Measurements from ENCODE around the gene PDE3A.

DNA sequence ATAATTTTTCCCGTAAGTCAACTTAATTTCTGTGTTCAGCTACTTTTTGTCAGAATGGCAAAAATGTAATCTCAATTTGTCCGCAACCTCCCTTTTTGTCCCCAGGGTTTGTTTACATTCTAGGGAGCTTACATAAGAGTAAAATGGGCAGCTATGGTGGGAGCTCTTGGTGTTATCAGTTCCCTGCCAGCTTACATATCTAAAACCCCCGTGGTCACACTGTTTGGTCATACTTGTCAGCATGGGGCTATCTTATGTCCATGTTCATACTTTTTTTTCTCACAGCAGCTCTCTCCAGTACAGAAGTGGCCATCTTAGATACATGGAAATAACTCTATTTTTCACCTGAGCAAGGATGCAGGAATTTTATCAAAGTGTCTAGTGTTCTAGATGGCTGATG, 343.5 kb downstream of the PDE3A start:
- TF ChIP-seq EZH2 (IDR thresholded peaks at IDR 0.05; ENCODE audit: borderline replicate concordance, low read depth, low read length, poor library complexity, severe bottlenecking) (no peak), CTCF (conservative IDR thresholded peaks at IDR 0.05; ENCODE audit: low read depth, low read length) (no peak)
